GM21825 (cell line): ENCODE results near the gene C22orf39.

ENCODE experiments used
- ATAC-seq: cut with Tn5 transposase; IDR thresholded peaks from one replicate; pipeline ENCODE4 v1.9.1; 2021; ENCODE audit warnings: mild to moderate bottlenecking, moderate library complexity; ENCODE audit not compliant: unreplicated experiment

Gene C22orf39

GRCh38 chr22:19477321-19478044 lies 30.0 kb upstream of the C22orf39 start:
- ATAC-seq, result no peak

GRCh38 chr22:19476023-19476422 lies 28.5 kb upstream of the C22orf39 start:
- ATAC-seq, result no peak

GRCh38 chr22:19473578-19473977 lies 26.1 kb upstream of the C22orf39 start:
- no peak for ATAC-seq

- no peak for ATAC-seq
Observed at GRCh38 chr22:19472233-19472632, 24.7 kb upstream of the C22orf39 start.

- ATAC-seq, result no peak
Observed at GRCh38 chr22:19471572-19471971, 24.1 kb upstream of the C22orf39 start.

GRCh38 chr22:19470010-19470409 lies 22.5 kb upstream of the C22orf39 start:
- no peak for ATAC-seq

- ATAC-seq, result no peak
Observed at GRCh38 chr22:19469421-19469820, 21.9 kb upstream of the C22orf39 start.

GRCh38 chr22:19467912-19468311 lies 20.4 kb upstream of the C22orf39 start:
- ATAC-seq, result no peak

GRCh38 chr22:19466848-19467752 lies 19.6 kb upstream of the C22orf39 start:
- ATAC-seq, result no peak

- no peak for ATAC-seq
Observed at GRCh38 chr22:19466126-19466716, 18.7 kb upstream of the C22orf39 start.

- no peak for ATAC-seq
Observed at GRCh38 chr22:19464975-19465374, 17.5 kb upstream of the C22orf39 start.

GRCh38 chr22:19464546-19464945 lies 17.0 kb upstream of the C22orf39 start:
- ATAC-seq, result no peak

- ATAC-seq, result no peak
Observed at GRCh38 chr22:19463491-19464469, 16.3 kb upstream of the C22orf39 start.

GRCh38 chr22:19463008-19463407 lies 15.5 kb upstream of the C22orf39 start:
- ATAC-seq, result no peak

- no peak for ATAC-seq
Observed at GRCh38 chr22:19461506-19461905, 14.0 kb upstream of the C22orf39 start.

- ATAC-seq, result no peak
Observed at GRCh38 chr22:19460036-19460435, 12.5 kb upstream of the C22orf39 start.

- ATAC-seq, result no peak
Observed at GRCh38 chr22:19457828-19458428, 10.4 kb upstream of the C22orf39 start.

GRCh38 chr22:19456541-19456940 lies 9.0 kb upstream of the C22orf39 start:
- no peak for ATAC-seq

GRCh38 chr22:19455585-19456370 lies 8.3 kb upstream of the C22orf39 start:
- no peak for ATAC-seq
